NCI-H2196 treated with DMSO at 0.1 percent for 48 hours (cell line): ENCODE measurements around the gene TMEM132D.
"Not testable (repeated sequence)": the region's sequence is repeated elsewhere in the genome, so short reads cannot be mapped to it uniquely, and the experiment has no call there.

Source experiments
- DNase-seq: peaks from one replicate; lab custom pipeline; 2025; ENCODE audit not compliant: unreplicated experiment; lab: John Stamatoyannopoulos, UW

TMEM132D gene

DNA sequence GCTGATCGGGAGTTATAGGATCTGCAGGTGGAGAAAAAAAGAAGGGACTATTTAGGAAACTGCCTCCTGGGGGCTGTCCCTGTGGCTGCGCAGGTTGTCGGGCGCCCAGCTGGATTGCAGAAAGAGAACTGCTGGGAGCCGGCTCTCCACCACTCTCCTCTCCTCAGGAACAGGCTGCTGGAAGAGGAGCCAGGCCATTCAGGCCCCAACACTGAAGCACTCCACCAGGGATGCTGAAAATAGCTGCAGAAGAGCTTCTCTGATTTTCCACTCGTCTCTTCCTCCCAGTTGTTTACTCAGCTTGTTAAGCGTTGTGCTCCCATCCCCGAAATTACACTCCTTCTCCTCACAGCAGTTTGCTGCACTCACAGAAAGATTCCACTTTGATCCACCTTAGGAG, 703.2 kb downstream of the TMEM132D start:
- no peak for DNase-seq

- no peak for DNase-seq
Measured at GRCh38 chr12:129196927-129197326, 706.9 kb downstream of the TMEM132D start.

DNA sequence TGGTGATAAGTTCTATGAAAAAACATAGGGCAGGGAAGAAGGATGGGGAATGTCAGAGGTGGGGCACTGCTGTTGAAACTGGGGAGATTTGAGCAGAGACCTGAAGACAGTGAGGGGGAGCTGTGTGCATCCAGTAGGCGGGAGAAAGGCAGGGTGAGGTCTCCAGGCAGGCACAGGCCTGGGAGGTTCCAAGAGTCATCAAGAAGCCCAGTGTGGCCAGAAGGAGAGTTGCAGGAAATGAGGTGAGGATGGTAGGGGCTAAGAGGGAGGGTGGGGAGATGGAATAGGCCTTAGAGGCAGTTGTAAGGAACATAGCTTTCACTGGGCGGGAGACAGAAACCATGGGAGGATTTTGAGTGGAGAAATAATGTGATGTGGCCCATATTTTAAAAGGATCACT, 708.7 kb downstream of the TMEM132D start:
- no peak for DNase-seq

DNA sequence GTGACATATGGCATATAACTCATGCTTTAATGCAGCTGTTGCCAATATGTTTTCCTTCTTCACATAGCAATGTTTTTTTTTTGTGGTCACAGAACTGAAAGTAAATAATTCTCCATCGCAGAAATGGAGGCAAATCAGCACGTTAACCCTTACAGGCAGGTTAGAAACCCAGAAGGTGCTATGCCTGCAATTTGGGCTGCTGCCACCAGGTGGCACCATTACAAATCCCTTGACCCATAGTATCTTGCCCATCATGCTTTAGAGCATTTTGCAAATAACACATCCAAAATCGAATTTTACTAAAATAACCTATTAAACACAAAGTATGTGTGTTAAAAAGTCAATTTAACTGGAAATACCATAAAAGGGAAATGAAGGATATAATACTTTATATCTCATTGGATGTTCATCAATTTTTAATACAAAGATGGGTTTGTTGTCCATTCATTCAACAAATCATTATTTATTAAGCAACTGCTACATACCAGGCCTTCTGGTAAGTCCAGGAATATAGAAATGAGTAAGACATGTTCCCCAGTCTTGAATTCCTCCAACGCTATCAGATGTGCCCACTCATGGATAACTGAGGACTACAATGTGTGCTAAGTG, 710.5 kb downstream of the TMEM132D start:
- no peak for DNase-seq

- no peak for DNase-seq
Measured at GRCh38 chr12:129190827-129191226, 713.0 kb downstream of the TMEM132D start.

DNA sequence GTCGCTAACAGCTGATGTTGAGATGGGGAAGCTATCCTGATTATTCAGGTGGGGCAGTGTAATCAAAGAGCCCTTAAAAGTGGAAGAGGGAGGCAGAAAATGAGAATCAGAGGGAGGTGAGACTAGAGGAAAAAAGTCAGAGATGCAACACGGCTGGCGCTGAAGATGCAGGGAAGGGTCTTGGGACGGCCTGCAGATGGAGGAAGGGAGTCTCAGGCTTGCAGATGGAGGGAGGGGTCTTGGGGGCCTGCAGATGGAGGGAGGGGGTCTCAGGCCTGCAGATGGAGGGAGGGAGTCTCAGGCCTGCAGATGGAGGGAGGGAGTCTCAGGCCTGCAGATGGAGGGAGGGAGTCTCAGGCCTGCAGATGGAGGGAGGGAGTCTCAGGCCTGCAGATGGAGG, 713.9 kb downstream of the TMEM132D start:
- DNase-seq = not testable (repeated sequence)

GRCh38 chr12:129186952-129187351, 716.9 kb downstream of the TMEM132D start:
- DNase-seq = no peak

DNA sequence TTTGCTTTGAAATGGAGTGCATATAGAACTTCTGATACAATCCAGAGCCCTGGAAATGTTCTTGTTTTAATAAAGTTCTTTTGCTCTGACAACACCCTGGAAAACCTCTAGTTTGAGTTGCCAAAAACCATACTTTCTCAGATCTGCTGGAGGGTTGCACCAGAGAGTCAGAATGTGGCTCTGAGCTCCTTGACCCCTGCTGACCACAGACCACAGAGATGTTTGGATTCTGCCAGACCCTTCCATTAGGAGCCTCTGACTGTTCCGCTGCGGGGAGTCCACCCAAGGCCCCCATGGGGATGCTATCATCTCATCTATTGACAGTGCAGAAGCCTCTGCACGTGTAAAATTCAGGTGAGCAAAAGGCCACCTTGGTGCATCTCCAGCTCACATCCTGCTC, 718.0 kb downstream of the TMEM132D start:
- no peak for DNase-seq

- DNase-seq = no peak
Measured at GRCh38 chr12:129184127-129184928, 719.5 kb downstream of the TMEM132D start.

DNA sequence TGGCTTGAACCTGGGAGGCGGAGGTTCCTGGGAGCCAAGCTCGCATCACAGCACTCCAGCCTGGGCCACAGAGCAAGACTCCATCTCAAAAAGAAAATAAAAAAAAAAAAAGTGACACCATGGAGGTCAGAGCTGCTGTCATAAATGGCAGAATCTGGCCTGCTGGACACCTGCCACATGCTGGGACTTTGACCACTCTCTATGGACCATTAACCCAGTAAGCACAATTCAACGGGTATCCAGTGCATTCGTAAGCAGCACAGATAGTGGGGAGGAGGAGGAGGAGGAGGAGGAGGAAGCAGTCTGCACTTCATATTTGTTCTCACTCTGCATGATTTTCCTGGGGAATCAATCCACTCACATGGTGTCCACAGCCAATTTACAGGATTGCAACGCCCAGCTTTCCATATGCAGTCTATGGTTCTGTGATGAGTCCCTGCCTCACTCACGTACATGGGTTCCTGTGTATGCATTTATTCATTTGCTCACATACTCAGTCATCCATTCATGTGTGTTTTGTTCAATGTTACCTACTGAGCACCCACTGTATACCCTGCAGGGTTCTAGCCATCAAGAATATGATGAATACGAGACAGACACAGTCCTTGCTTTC, 723.8 kb downstream of the TMEM132D start:
- no peak for DNase-seq

DNA sequence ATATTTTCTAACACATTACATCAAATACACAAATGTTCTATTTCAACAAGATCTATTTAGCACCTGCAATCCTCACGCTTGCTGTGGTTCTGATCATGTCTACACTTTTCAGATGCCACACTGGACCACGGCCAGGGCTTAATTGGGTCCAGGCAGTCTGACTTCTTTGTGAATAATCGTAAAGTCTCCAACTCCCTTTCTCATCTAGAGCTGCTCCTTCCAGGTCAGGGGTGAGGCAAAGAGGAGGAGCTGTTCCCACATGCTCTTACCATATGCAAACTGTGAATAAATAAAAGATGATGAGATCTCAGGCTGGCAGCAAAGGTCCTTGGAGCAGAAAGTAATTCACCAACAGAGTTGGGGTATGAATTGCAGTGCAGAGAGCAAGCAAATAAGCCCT, 733.9 kb downstream of the TMEM132D start:
- no peak for DNase-seq

DNA sequence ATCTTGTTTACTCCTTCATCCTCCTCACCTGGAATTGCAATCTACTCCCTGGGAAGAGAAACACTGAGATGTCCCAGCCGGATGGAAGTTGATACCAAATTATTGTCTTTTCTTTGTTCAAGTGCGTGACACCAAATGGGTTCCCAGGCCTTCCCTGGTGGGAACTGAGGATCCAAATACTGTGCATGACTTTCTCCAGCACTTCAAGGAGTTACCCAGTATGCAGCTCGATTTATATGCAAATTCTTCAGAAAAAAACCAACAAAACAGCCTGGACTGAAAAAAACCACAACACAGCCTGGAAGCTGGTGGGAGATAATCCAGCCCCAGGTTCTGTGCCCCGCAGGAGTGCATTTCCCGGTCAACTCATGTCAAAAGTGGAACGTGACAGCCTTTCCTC, 740.0 kb downstream of the TMEM132D start:
- no peak for DNase-seq

GRCh38 chr12:129163461-129163860, 740.4 kb downstream of the TMEM132D start:
- no peak for DNase-seq

GRCh38 chr12:129162805-129163204, 741.0 kb downstream of the TMEM132D start:
- no peak for DNase-seq

DNA sequence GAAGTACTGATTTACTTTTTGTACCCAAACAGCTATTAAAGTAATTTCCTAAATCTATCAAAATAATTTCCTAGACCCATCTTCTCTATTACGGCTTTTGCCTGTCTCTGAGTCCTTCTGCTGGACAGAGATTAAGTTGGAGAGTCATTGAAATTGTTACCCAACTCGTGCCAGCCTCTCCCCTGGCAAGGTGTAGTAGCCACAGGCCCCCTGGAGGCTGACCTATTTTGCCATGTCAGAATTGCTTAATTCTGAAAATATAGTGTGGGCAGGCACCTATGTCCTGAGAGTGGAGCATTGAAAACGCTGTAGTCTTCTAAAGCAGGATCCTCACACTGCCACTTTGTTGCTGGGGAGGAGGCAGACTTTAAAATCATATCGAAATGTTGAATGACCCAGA, 742.3 kb downstream of the TMEM132D start:
- DNase-seq = no peak

DNA sequence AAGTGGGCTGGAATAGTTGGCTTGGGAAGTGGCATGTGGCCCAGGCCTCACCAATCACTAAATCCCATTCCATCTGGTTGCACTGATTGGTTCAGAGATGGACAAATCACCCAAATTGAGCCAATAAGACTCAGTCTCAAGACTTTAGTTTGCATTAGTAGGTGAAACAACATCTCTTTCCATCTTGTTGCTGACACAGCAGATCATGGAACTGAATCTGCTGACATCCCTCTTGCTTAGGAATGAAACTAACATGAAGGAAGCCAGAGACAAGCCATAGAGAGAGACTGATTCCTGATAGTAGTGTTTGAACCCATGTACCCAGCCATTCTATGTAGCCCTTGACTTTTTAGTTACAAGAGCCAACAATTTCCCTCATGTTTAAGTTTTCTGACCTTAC, 743.5 kb downstream of the TMEM132D start:
- no peak for DNase-seq

DNA sequence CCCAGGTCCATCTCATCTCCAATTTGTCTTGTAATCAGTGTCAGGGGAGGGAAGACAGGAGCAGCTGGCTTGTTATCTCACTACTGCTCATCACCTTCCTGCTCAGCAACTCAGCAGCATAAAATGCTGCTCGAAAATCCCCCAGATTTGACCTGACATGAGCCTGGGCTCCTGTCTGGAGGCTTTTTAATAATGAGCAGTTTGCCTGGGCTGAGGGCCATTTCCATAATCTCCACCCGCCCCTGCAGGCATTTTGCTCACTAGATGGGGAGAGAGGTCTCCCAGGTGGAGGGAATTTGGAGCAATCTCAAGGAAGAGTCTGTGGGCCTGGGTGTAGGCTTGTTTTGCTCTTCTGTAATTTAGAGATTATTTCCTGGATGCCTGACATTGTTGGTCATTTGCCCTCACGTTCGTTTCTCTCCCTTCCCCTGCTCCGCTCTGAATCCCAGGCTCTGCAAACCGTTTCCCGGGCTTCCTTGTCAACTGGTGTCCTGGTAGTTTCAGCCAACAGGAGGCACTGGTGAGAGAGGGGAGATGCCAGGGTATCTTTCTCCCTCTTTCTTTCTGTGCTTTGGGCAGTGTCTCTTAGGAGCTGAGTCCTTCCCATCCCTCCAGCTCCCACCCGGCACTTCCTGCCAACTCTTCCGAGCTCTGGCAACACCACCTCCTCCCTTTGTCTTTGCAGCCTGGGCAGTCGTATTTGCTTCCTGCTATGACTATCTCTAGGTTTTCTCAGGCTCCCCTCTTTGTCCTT, 751.3 kb downstream of the TMEM132D start:
- DNase-seq = no peak

DNA sequence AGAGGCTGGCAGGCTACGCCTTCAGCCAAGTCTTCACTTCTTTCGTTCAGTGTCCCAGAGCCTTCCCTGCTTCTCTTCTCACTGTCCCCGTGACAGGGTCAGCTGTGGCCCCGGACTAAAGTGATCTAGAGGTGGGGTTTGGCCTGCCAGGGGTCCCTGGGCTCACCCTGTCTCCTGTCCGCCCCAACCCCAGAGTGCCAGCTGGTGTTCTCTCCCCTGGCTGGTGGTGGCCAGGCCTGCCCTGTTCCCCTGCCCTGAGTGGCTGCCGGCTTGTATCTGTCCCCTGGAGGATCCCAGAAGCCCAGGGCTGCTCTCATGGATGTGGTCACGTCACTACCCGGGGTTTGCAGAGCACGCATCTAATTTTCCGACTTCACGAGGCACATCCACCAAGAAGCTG, 753.1 kb downstream of the TMEM132D start:
- no peak for DNase-seq

DNA sequence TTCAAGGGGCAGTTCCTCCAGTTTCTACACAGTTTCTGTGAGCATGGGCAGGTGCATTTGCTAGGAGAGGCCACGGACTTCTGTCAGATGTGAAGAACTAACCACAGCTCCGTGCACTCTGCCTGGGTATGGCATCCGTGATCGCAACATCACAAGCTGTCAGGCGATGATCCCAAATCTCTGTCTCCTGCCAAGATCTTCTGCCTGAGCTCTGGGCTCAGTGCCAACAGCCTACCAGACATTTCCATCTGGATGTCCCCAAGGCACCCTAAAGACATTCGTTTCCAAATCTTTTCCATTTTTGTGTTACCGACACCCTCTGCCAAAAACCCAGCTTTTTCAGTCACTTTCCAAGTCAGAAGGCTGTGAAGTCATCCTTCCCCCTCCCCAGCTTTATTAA, 758.4 kb downstream of the TMEM132D start:
- no peak for DNase-seq

DNA sequence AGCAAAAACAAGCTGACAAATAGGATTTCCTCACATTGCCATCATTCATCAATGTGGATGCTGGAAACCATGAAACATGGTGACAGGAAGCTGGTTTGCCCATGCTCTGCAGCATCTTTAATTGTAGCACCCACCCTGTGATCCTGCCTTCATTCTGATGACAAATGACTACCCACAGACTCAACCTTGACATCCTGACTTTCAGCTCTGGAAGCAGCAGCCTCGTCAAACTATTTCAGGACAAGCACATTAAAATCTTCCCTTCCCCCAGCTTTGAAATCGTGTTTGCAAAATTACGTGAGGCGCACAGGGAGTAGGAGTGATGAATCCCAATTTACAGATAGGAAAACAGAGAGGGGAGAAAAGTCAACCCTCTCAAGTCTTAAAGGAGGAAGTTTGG, 765.0 kb downstream of the TMEM132D start:
- no peak for DNase-seq

DNA sequence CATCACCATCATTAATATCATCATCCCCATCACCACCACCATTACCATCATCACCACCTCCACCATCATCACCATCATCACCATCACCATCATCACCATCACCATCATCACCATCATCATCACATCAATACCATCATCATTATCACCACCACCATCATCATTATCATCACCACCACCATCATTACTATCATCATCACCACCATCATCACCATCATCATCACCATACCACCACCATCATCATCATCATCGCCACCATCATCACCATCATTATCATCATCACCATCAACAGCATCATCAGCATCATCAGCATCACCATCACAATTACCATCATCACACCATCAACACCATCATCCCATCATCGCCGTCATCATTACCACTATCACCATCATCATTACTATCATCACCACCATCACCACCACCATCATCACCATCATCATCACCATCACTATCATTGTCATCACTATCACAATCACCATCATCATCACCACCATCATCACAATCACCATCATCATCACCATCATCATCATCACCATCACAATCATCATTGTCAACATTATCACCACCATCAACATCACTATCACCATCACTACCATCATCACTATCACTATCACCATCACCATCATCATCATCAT, 767.0 kb downstream of the TMEM132D start:
- DNase-seq = no peak
